BE2C (cell line): Measurements from ENCODE around the gene PLPP4.

Experiments
- DNase-seq: peaks from one replicate; pipeline ENCODE4 v3.0.0-alpha.2; 2020
- H3K27me3 ChIP-seq: fragments of 250-450 bp; sonication (Bioruptor Pico); 2 replicates; pipeline ENCODE4 v1.5.1; 2020; ENCODE audit warnings: mild to moderate bottlenecking
- H3K36me3 ChIP-seq: fragments of 250-450 bp; sonication (Bioruptor Pico); 2 replicates; pipeline ENCODE4 v1.5.1; 2020; ENCODE audit warnings: mild to moderate bottlenecking
- H3K4me1 ChIP-seq: fragments of 250-450 bp; sonication (Bioruptor Pico); 2 replicates; pipeline ENCODE4 v1.5.1; 2020
- H3K4me3 ChIP-seq: 2 replicates; pipeline ENCODE4 v1.5.1; 2011; ENCODE audit warnings: low read depth, low read length
- H3K9me3 ChIP-seq: fragments of 250-450 bp; sonication (Bioruptor Pico); 2 replicates; pipeline ENCODE4 v1.5.1; 2020
- CTCF ChIP-seq: IDR thresholded peaks from 2 replicates; pipeline ENCODE4 v1.5.1; 2012; ENCODE audit warnings: mild to moderate bottlenecking, low read depth, low read length

Gene PLPP4

GRCh38 chr10:120458432-120458831 lies 1.4 kb downstream of the PLPP4 start:
- DNase-seq: no peak
- no peaks in the 10 kb centered on the region for H3K9me3 ChIP-seq
- H3K36me3 ChIP-seq: no peaks in the 10 kb centered on the region
- peaks cover 4% of the 10 kb centered on the region for H3K4me1 ChIP-seq
- peak overlapping the region; percentile 64 for H3K4me3 ChIP-seq
- TF ChIP-seq CTCF: no peak
- peaks cover 6% of the 10 kb centered on the region for H3K27me3 ChIP-seq

DNA sequence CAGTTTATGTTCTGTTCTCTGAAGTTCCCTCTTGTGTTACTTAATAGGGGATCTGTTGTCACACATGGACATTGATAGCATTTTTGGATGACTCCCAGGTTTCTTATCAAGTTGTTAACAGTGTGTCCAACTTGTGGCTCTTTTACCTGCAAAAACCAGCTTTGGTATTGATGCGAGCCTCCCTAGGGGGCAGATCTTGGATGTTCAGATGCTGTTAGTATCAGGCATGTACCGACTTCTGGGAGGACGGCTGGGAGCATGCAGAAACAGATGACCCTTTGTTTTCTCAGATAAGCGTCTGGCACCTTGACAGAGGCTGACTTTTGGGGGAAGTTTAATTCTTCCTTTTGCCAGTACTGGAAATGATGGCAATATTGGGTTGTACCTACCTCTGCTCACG lies 2.2 kb downstream of the PLPP4 start:
- TF ChIP-seq CTCF: 0 out of 2 replicates have a peak, but pooled peaks have one; percentile 17
- Histone ChIP-seq H3K36me3 (no peaks in the 10 kb centered on the region), H3K27me3 (peaks cover 6% of the 10 kb centered on the region), H3K4me3 (no peak overlapping the region; the same call in 1 of the 2 replicates), H3K4me1 (peaks cover 4% of the 10 kb centered on the region), H3K9me3 (no peaks in the 10 kb centered on the region)
- peak; percentile 42 for DNase-seq

- H3K27me3 ChIP-seq: peaks cover 6% of the 10 kb centered on the region
- H3K36me3 ChIP-seq: no peaks in the 10 kb centered on the region
- no peak for DNase-seq
- H3K4me1 ChIP-seq: peaks cover 4% of the 10 kb centered on the region
- H3K4me3 ChIP-seq: no peak overlapping the region
- TF ChIP-seq CTCF: no peak
- H3K9me3 ChIP-seq: no peaks in the 10 kb centered on the region
These were observed 3.2 kb downstream of the PLPP4 start for GRCh38 chr10:120460186-120460585.

DNA sequence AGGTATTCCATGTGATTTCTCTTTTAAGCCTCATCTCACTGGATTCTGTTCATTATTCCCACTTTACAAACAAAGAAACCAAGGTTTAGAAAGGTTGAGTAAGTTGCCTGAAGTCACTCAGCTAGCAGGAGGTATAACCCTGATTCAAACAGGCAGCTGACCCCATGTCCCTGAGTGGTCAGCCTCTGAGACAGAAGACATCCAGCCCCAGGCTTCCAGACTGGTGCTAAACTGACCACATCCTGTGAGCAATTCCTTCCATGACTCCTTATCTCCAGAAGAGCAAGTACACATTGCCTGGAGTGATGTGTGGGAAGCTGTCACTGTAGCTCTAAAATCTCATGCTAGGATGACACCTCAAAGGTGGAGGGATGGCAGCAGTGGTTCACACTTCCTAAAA lies 3.7 kb downstream of the PLPP4 start:
- no peaks in the 10 kb centered on the region for H3K36me3 ChIP-seq
- no peak overlapping the region for H3K4me3 ChIP-seq
- peaks cover 4% of the 10 kb centered on the region for H3K4me1 ChIP-seq
- no peak for TF ChIP-seq CTCF
- DNase-seq: no peak
- peaks cover 6% of the 10 kb centered on the region for H3K27me3 ChIP-seq
- no peaks in the 10 kb centered on the region for H3K9me3 ChIP-seq

- Histone ChIP-seq H3K36me3 (no peaks in the 10 kb centered on the region), H3K27me3 (peaks cover 6% of the 10 kb centered on the region), H3K4me3 (no peak overlapping the region), H3K9me3 (no peaks in the 10 kb centered on the region), H3K4me1 (peaks cover 4% of the 10 kb centered on the region; the same call in 1 of the 2 replicates)
- DNase-seq: no peak
- no peak for TF ChIP-seq CTCF
These were observed 5.1 kb downstream of the PLPP4 start for GRCh38 chr10:120462018-120462682.

- Histone ChIP-seq H3K27me3 (no peaks in the 10 kb centered on the region), H3K36me3 (no peaks in the 10 kb centered on the region), H3K4me3 (no peak overlapping the region), H3K4me1 (no peaks in the 10 kb centered on the region; the same call in 1 of the 2 replicates), H3K9me3 (no peaks in the 10 kb centered on the region)
- no peak for TF ChIP-seq CTCF
- DNase-seq: no peak
These were observed 8.1 kb downstream of the PLPP4 start for GRCh38 chr10:120465138-120465537.
